ENCODE measurements around the gene CEPT1.

The CEPT1 gene

GRCh38 chr1:111219557-111220286 is 79.7 kb downstream of the CEPT1 start:
- H3K27ac ChIP-seq, result no peak overlapping the region
- intact Hi-C loops (cut with DNase I; ENCODE audit: low total_unique reads), result loop anchor here (5.0 kb wide), 1 partner anchor 183 kb away; no protein-coding TSS in a partner anchor
- no peak for DNase-seq
- no peak overlapping the region for H3K4me3 ChIP-seq
- H3K27me3 ChIP-seq, result no peaks in the 10 kb centered on the region
- peaks cover 0 to 9% (median 4%) of the 10 kb centered on the region in 4 donors for H3K4me1 ChIP-seq
- H3K9me3 ChIP-seq, result no peaks in the 10 kb centered on the region
- no peak for TF ChIP-seq CTCF (IDR thresholded peaks at IDR 0.05)
- H3K36me3 ChIP-seq, result no peaks in the 10 kb centered on the region

- no peak for TF ChIP-seq CTCF (IDR thresholded peaks at IDR 0.05)
- Histone ChIP-seq H3K4me1 (peaks cover 0 to 9% (median 4%) of the 10 kb centered on the region in 4 donors), H3K27me3 (no peaks in the 10 kb centered on the region), H3K27ac (no peak overlapping the region), H3K36me3 (no peaks in the 10 kb centered on the region), H3K4me3 (no peak overlapping the region), H3K9me3 (no peaks in the 10 kb centered on the region)
- DNase-seq, result no peak
- intact Hi-C loops (cut with DNase I; ENCODE audit: low total_unique reads), result loop anchor here (5.0 kb wide), 1 partner anchor 182 kb away; no protein-coding TSS in a partner anchor
These were observed 80.4 kb downstream of the CEPT1 start for GRCh38 chr1:111220302-111220890.

GRCh38 chr1:111221276-111221632 is 81.2 kb downstream of the CEPT1 start:
- intact Hi-C loops (cut with DNase I; ENCODE audit: low total_unique reads), result loop anchor here (5.0 kb wide), 1 partner anchor 181 kb away; no protein-coding TSS in a partner anchor
- Histone ChIP-seq H3K27ac (no peak overlapping the region), H3K4me1 (peaks cover 0 to 9% (median 4%) of the 10 kb centered on the region in 4 donors)

GRCh38 chr1:111221633-111222291 is 81.7 kb downstream of the CEPT1 start:
- no peak overlapping the region for H3K27ac ChIP-seq
- no peak for DNase-seq
- no peaks in the 10 kb centered on the region for H3K36me3 ChIP-seq
- H3K4me3 ChIP-seq, result no peak overlapping the region
- H3K9me3 ChIP-seq, result no peaks in the 10 kb centered on the region
- H3K4me1 ChIP-seq, result peaks cover 0 to 9% (median 4%) of the 10 kb centered on the region in 4 donors
- TF ChIP-seq CTCF (IDR thresholded peaks at IDR 0.05), result no peak
- intact Hi-C loops (cut with DNase I; ENCODE audit: low total_unique reads), result loop anchor here (5.0 kb wide), 1 partner anchor 181 kb away; no protein-coding TSS in a partner anchor
- no peaks in the 10 kb centered on the region for H3K27me3 ChIP-seq

More at GRCh38 chr1:111221276-111221632, 81.2 kb downstream of the CEPT1 start:
- H3K27me3 ChIP-seq, result no peaks in the 10 kb centered on the region
- H3K4me3 ChIP-seq, result no peak overlapping the region
- TF ChIP-seq CTCF (IDR thresholded peaks at IDR 0.05), result no peak
- no peaks in the 10 kb centered on the region for H3K9me3 ChIP-seq
- H3K36me3 ChIP-seq, result no peaks in the 10 kb centered on the region
- no peak for DNase-seq

- Histone ChIP-seq H3K4me1 (peaks cover 0 to 14% (median 6%) of the 10 kb centered on the region in 4 donors), H3K27ac (no peak overlapping the region), H3K9me3 (no peaks in the 10 kb centered on the region), H3K27me3 (no peaks in the 10 kb centered on the region), H3K36me3 (no peaks in the 10 kb centered on the region), H3K4me3 (no peak overlapping the region)
- peak; percentile 78 to 88 for TF ChIP-seq CTCF (IDR thresholded peaks at IDR 0.05)
- DNase-seq, result peak; percentile 57 to 79
- intact Hi-C loops (cut with DNase I; ENCODE audit: low total_unique reads), result loop anchor here (5.0 kb wide), 1 partner anchor 180 kb away; no protein-coding TSS in a partner anchor
These were observed 82.5 kb downstream of the CEPT1 start for GRCh38 chr1:111222308-111223125.

All from tibial artery (tissue), 4 donors.